ENCODE results near the gene RIC8B. TPM values are rescaled to one million over a fixed set of nuclear protein-coding genes. Genes with fewer than 3 reads are reported as not detected.
A peak's percentile ranks its signal among the peaks of the same experiment; 100 is the strongest.

Gene RIC8B
- polyA plus RNA-seq, 3 donors = 2.7 to 3.8 (median 2.7) TPM

GRCh38 chr12:106769078-106769477 is 5.4 kb upstream of the RIC8B start:
- no CpG with 5 or more reads among the region's 5 CpGs for WGBS (ENCODE audit: insufficient coverage)
- intact Hi-C loops (cut with micrococcal nuclease) = no loop called here
- H4K20me1 ChIP-seq (ENCODE audit: insufficient read depth, low read length) = no peaks in the 10 kb centered on the region
- H3K27ac ChIP-seq (ENCODE audit: low read depth in 1 of 2, low read length in 2 of 2) = no peak overlapping the region
- no peak for DNase-seq
- H3K9ac ChIP-seq (ENCODE audit: insufficient read depth, low read length, poor library complexity, severe bottlenecking) = no peak overlapping the region
- Mint-ChIP-seq H3K4me1 (peaks cover 7% of the 10 kb centered on the region), H3K9me3 (peaks cover 0 to 3% (median 0%) of the 10 kb centered on the region in 7 donors), H3K27ac (no peak overlapping the region), H3K27me3 (ENCODE audit: low read depth in 3 of 3) (peaks cover 38 to 42% (median 42%) of the 10 kb centered on the region in 3 donors), H3K36me3 (no peaks in the 10 kb centered on the region), H3K4me3 (peak overlapping the region in 1 of 2 donors; percentile 51)
- TF ChIP-seq, protein P1, sequence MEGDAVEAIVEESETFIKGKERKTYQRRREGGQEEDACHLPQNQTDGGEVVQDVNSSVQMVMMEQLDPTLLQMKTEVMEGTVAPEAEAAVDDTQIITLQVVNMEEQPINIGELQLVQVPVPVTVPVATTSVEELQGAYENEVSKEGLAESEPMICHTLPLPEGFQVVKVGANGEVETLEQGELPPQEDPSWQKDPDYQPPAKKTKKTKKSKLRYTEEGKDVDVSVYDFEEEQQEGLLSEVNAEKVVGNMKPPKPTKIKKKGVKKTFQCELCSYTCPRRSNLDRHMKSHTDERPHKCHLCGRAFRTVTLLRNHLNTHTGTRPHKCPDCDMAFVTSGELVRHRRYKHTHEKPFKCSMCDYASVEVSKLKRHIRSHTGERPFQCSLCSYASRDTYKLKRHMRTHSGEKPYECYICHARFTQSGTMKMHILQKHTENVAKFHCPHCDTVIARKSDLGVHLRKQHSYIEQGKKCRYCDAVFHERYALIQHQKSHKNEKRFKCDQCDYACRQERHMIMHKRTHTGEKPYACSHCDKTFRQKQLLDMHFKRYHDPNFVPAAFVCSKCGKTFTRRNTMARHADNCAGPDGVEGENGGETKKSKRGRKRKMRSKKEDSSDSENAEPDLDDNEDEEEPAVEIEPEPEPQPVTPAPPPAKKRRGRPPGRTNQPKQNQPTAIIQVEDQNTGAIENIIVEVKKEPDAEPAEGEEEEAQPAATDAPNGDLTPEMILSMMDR (IDR thresholded peaks at IDR 0.05) = no peak
- no peaks in the 10 kb centered on the region for H3K36me3 ChIP-seq (replicated peaks in 1 of 2; ENCODE audit: control insufficient read depth in 1 of 2, insufficient read depth in 2 of 2, low read length in 2 of 2)
- peaks cover 37 to 41% of the 10 kb centered on the region in 2 donors for H3K27me3 ChIP-seq (ENCODE audit: control insufficient read depth in 2 of 2, insufficient read depth in 2 of 2, low read length in 2 of 2)
- no peaks in the 10 kb centered on the region for H3K79me2 ChIP-seq (ENCODE audit: insufficient read depth, low read length)
- H3K4me3 ChIP-seq (replicated peaks in 1 of 3; ENCODE audit: low read depth in 2 of 3, low read length in 3 of 3) = no peak overlapping the region
- H2AFZ ChIP-seq (ENCODE audit: insufficient read depth, low read depth, low read length, poor library complexity, severe bottlenecking) = no peak overlapping the region
- H3K4me2 ChIP-seq (replicated peaks; ENCODE audit: extremely low read depth, low read length, poor library complexity, severe bottlenecking) = no peak overlapping the region
- no peaks in the 10 kb centered on the region for H3K9me3 ChIP-seq (replicated peaks in 1 of 2; ENCODE audit: control insufficient read depth in 1 of 2, insufficient read depth in 1 of 2, low read length in 2 of 2)
- peaks cover 5 to 8% of the 10 kb centered on the region in 2 donors for H3K4me1 ChIP-seq (ENCODE audit: control insufficient read depth in 1 of 2, insufficient read depth in 2 of 2, low read length in 2 of 2)

GRCh38 chr12:106769546-106769945 is 4.9 kb upstream of the RIC8B start:
- no peak for DNase-seq
- Mint-ChIP-seq H3K4me1 (peaks cover 8% of the 10 kb centered on the region), H3K36me3 (no peaks in the 10 kb centered on the region), H3K27ac (no peak overlapping the region), H3K9me3 (peaks cover 0 to 3% (median 0%) of the 10 kb centered on the region in 7 donors), H3K27me3 (ENCODE audit: low read depth in 3 of 3) (peaks cover 38 to 42% (median 38%) of the 10 kb centered on the region in 3 donors), H3K4me3 (peak overlapping the region in 1 of 2 donors; percentile 1)
- no peaks in the 10 kb centered on the region for H3K79me2 ChIP-seq (ENCODE audit: insufficient read depth, low read length)
- intact Hi-C loops (cut with micrococcal nuclease) = no loop called here
- H3K27ac ChIP-seq (ENCODE audit: low read depth in 1 of 2, low read length in 2 of 2) = no peak overlapping the region
- no peak overlapping the region for H3K9ac ChIP-seq (ENCODE audit: insufficient read depth, low read length, poor library complexity, severe bottlenecking)
- H3K4me1 ChIP-seq (ENCODE audit: control insufficient read depth in 1 of 2, insufficient read depth in 2 of 2, low read length in 2 of 2) = peaks cover 5 to 10% of the 10 kb centered on the region in 2 donors
- H3K9me3 ChIP-seq (replicated peaks in 1 of 2; ENCODE audit: control insufficient read depth in 1 of 2, insufficient read depth in 1 of 2, low read length in 2 of 2) = no peaks in the 10 kb centered on the region
- H3K36me3 ChIP-seq (replicated peaks in 1 of 2; ENCODE audit: control insufficient read depth in 1 of 2, insufficient read depth in 2 of 2, low read length in 2 of 2) = no peaks in the 10 kb centered on the region
- peaks cover 37 to 41% of the 10 kb centered on the region in 2 donors for H3K27me3 ChIP-seq (ENCODE audit: control insufficient read depth in 2 of 2, insufficient read depth in 2 of 2, low read length in 2 of 2)
- H3K4me3 ChIP-seq (replicated peaks in 1 of 3; ENCODE audit: low read depth in 2 of 3, low read length in 3 of 3) = no peak overlapping the region
- TF ChIP-seq, protein P1 (IDR thresholded peaks at IDR 0.05) = no peak
- H2AFZ ChIP-seq (ENCODE audit: insufficient read depth, low read depth, low read length, poor library complexity, severe bottlenecking) = no peak overlapping the region
- no peaks in the 10 kb centered on the region for H4K20me1 ChIP-seq (ENCODE audit: insufficient read depth, low read length)
- 85% methylated on average over 4 of the region's 6 CpGs for WGBS (ENCODE audit: insufficient coverage)
- H3K4me2 ChIP-seq (replicated peaks; ENCODE audit: extremely low read depth, low read length, poor library complexity, severe bottlenecking) = no peak overlapping the region

Measured in CD14-positive monocyte (primary cell).